Kidney epithelial cell (primary cell): ENCODE data around the gene AFF3. TPM values are rescaled to one million over a fixed set of nuclear protein-coding genes. Genes with fewer than 3 reads are reported as not detected.

Experiments
- DNase-seq: peaks from one replicate; pipeline ENCODE4 v3.0.0-alpha.2; 2010; ENCODE audit warnings: low read depth
- H3K27me3 ChIP-seq: 2 replicates; pipeline ENCODE4 v1.6.0; 2011; ENCODE audit warnings: low read length; ENCODE audit not compliant: control insufficient read depth, insufficient read depth
- H3K36me3 ChIP-seq: 2 replicates; pipeline ENCODE4 v1.5.1; 2011; ENCODE audit warnings: low read length; ENCODE audit not compliant: control insufficient read depth, insufficient read depth
- H3K4me3 ChIP-seq: 2 replicates; pipeline ENCODE4 v1.5.1; 2011; ENCODE audit warnings: low read depth, mild to moderate bottlenecking, control low read depth, low read length
- total RNA-seq: library from RNA; depleted of rRNA; stranded (reverse); fragments of >200 nt; gene quantifications from 2 replicates; pipeline ENCODE4 v1.2.3, GENCODE V29; 2015
- TF ChIP-seq, protein P1 (sequence below): IDR thresholded peaks from 2 replicates; pipeline ENCODE4 v1.5.1; 2011; ENCODE audit warnings: mild to moderate bottlenecking, moderate library complexity, low read length, control low read depth, inconsistent platforms; ENCODE audit not compliant: insufficient read depth, poor library complexity, severe bottlenecking

Gene AFF3
- total RNA-seq, 1 donor from 2014 or later, result 13.9 TPM

DNA sequence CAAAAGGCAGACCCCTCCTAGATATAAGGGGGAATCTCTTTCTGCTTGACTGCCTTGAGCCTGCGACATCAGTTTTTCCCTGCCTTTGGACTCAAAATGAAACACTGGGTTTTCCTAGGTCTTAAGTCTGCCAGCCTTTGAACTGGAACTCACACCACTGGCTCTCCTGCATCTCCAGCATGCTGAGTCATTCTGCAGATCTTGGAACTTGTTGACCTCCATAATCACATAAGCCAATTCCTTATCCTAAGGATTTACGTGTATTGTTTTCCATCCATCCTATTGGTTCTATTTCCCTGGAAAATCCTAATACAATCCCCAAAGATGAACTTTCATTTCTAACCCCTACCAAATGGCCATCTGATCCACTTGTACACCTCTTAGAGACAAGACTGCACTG is 88.0 kb downstream of the AFF3 start:
- DNase-seq, result no peak
- Histone ChIP-seq H3K36me3 (no peaks in the 10 kb centered on the region), H3K27me3 (no peaks in the 10 kb centered on the region), H3K4me3 (no peak overlapping the region)
- TF ChIP-seq, protein P1, sequence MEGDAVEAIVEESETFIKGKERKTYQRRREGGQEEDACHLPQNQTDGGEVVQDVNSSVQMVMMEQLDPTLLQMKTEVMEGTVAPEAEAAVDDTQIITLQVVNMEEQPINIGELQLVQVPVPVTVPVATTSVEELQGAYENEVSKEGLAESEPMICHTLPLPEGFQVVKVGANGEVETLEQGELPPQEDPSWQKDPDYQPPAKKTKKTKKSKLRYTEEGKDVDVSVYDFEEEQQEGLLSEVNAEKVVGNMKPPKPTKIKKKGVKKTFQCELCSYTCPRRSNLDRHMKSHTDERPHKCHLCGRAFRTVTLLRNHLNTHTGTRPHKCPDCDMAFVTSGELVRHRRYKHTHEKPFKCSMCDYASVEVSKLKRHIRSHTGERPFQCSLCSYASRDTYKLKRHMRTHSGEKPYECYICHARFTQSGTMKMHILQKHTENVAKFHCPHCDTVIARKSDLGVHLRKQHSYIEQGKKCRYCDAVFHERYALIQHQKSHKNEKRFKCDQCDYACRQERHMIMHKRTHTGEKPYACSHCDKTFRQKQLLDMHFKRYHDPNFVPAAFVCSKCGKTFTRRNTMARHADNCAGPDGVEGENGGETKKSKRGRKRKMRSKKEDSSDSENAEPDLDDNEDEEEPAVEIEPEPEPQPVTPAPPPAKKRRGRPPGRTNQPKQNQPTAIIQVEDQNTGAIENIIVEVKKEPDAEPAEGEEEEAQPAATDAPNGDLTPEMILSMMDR, result no peak

DNA sequence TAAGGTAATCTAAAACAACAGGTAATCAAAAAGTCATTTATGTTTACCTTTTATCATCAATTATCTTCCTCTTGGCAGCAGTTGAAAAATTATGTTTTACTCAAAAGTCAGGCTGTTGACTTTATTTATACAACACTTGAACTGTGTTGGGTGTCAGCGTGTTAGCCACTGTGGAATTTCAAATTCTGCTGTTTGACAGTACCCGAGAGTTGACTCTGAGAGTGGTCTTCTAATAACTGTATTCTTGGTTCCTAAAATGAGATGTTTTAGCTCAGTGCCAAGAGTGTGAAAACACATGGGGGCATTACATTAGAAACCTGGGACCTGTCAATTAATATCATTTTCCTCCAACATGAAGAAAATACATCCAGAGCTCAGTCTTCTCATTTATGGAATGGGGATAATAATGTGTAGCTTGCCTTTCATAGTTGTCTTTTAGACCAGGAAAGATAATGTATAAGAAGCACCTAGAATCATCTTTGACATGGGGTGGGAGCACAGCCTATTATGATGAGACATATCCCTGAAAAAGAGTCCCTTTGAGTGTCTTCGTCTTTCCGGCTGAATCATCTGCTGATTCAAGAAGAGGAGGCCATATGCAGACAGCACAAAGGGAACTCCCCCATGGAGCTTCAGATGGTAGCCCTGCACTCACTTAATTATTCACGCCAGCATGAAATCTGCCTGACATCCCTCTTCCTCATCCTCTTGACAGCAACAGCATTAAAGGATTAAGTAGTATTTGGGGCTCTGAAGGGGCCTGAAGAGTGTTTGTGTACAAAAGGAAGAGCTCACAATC is 89.1 kb downstream of the AFF3 start:
- H3K27me3 ChIP-seq, result no peaks in the 10 kb centered on the region
- no peak for DNase-seq
- no peaks in the 10 kb centered on the region for H3K36me3 ChIP-seq
- no peak overlapping the region for H3K4me3 ChIP-seq
- TF ChIP-seq, protein P1, result no peak

DNA sequence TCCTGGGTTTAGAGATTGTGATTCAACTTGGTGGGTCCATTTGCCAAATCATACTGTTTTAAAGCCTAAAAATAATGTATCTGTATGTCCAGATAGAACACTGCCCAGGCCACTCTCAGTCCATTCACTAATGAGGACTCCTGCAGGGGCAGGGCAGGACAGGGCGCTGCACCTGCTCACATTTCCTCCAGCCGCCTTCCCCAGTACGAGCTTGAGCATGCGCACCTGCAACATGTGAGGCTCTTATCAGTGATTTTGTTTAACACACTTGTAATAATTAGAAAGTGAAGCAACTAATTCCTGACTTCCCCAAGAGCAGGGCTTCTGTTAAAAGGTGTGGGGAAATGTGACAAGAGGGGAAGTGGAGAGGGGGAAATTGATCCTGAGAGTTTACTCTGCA is 89.7 kb downstream of the AFF3 start:
- DNase-seq, result no peak
- H3K4me3 ChIP-seq, result no peak overlapping the region
- TF ChIP-seq, protein P1, result no peak
- H3K27me3 ChIP-seq, result no peaks in the 10 kb centered on the region
- no peaks in the 10 kb centered on the region for H3K36me3 ChIP-seq

DNA sequence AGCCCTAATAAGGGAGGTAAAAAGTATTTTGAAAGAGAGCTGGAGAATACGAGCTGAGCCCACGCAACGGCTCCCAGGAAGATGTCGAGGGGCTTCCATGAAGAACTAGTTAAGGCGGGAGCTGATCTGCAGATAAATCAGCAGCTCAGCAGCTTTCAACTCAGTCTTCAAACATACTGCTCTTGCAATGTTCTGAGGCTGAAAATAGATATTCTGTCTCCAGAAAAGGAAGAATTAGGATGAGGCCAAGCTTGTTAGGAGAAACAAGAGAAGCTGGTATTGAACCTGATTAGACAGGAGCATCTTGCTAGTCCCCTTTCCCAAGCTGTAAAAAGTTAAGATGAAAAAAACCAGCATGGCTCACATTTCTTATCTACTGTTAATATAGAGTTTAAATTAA is 91.1 kb downstream of the AFF3 start:
- no peak for DNase-seq
- Histone ChIP-seq H3K27me3 (no peaks in the 10 kb centered on the region), H3K36me3 (no peaks in the 10 kb centered on the region), H3K4me3 (no peak overlapping the region)
- TF ChIP-seq, protein P1, result no peak

DNA sequence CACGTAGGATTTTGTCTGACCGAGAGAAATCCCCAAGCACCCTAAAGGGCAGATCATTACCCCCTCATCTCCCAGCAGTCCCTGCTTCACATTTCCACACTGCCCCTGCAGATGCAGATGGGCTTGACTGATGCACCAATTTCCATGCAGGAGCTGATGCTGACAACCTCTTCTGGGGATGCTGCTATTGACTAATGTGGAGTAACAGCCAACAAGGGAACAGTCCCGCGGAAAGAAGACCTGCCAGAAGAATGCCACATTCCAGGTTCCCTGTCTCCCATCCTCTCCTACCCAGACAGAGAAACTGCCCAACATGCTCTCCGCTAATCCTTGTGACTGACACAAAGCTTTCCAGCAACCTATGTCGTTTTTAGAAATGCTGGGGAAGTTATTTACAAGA is 91.7 kb downstream of the AFF3 start:
- TF ChIP-seq, protein P1, result no peak
- DNase-seq, result no peak
- H3K27me3 ChIP-seq, result no peaks in the 10 kb centered on the region
- H3K4me3 ChIP-seq, result no peak overlapping the region
- H3K36me3 ChIP-seq, result no peaks in the 10 kb centered on the region
